CD4-positive, alpha-beta T cell (primary cell): Measurements from ENCODE around the gene ADAMTSL2. TPM values are rescaled to one million over a fixed set of nuclear protein-coding genes. Genes with fewer than 3 reads are reported as not detected.

Source experiments
- ATAC-seq: fragments of 200-7000 bp; cut with Tn5 transposase; one replicate; pipeline ENCODE4 v1.10.0; 2022; ENCODE audit warnings: mild to moderate bottlenecking; ENCODE audit not compliant: poor library complexity
- CTCF ChIA-PET: fragments of 350-600 bp; sonication (Branson Sonifier 250); formaldehyde crosslinking; loops from one replicate; lab custom pipeline; 2021; ENCODE audit warnings: antibody characterized with exemption, inconsistent platforms; lab: Charles Lee
- POLR2A ChIA-PET: fragments of 350-600 bp; sonication (Branson Sonifier 250); formaldehyde crosslinking; loops from one replicate; lab custom pipeline; 2021; ENCODE audit warnings: antibody characterized with exemption, inconsistent platforms; lab: Charles Lee
- DNase-seq, 14 experiments: peaks; one replicate each; pipeline ENCODE4 v3.0.0-alpha.2; 2013 to 2020; ENCODE audit warnings: mixed read lengths in 2 of 14
- H3K27ac ChIP-seq, 2 donors: one replicate each; pipeline versions ENCODE4 v1.5.1 to v1.7.0; 2013; ENCODE audit warnings: low read length in 2 of 2, low read depth in 1 of 2, mild to moderate bottlenecking in 1 of 2
- H3K27me3 ChIP-seq, 2 experiments: 1 replicate in 1 of 2; 2 replicates in 1 of 2; pipeline versions ENCODE4 v1.6.1 to v1.7.0; 2013; ENCODE audit warnings: low read length in 2 of 2, control low read depth in 1 of 2, mild to moderate bottlenecking in 1 of 2, moderate library complexity in 1 of 2; ENCODE audit not compliant: insufficient read depth in 2 of 2, control insufficient read depth in 1 of 2
- H3K36me3 ChIP-seq: one replicate; pipeline ENCODE4 v1.6.1; 2013; ENCODE audit warnings: low read length, control low read depth; ENCODE audit not compliant: insufficient read depth
- H3K4me1 ChIP-seq: one replicate; pipeline ENCODE4 v1.6.1; 2013; ENCODE audit warnings: low read length, control low read depth; ENCODE audit not compliant: insufficient read depth
- H3K4me3 ChIP-seq: one replicate; pipeline ENCODE4 v1.5.1; 2013; ENCODE audit warnings: mild to moderate bottlenecking, low read length, moderate library complexity
- H3K9me3 ChIP-seq, 2 experiments: 1 replicate in 1 of 2; 2 replicates in 1 of 2; pipeline versions ENCODE4 v1.6.1 to v1.7.0; 2013; ENCODE audit warnings: low read length in 2 of 2, mild to moderate bottlenecking in 2 of 2, control low read depth in 1 of 2, moderate library complexity in 1 of 2; ENCODE audit not compliant: control insufficient read depth in 1 of 2, insufficient read depth in 1 of 2
- H3K27ac Mint-ChIP-seq: one replicate; pipeline ENCODE4 v1.8.0; 2020; ENCODE audit warnings: mixed read lengths
- H3K27me3 Mint-ChIP-seq: one replicate; pipeline ENCODE4 v1.8.0; 2021; ENCODE audit warnings: mixed read lengths
- H3K36me3 Mint-ChIP-seq: one replicate; pipeline ENCODE4 v1.8.0; 2021; ENCODE audit warnings: low read depth, mixed read lengths
- H3K4me1 Mint-ChIP-seq: one replicate; pipeline ENCODE4 v1.8.0; 2021; ENCODE audit warnings: low read depth, mixed read lengths
- H3K4me3 Mint-ChIP-seq: one replicate; pipeline ENCODE4 v1.8.0; 2020; ENCODE audit warnings: mild to moderate bottlenecking, mixed read lengths
- H3K9me3 Mint-ChIP-seq: one replicate; pipeline ENCODE4 v1.8.0; 2020; ENCODE audit warnings: mixed read lengths
- intact Hi-C, 2 experiments: fragments of 100-400 bp; cut with DNase I in 1 of 2; cut with micrococcal nuclease in 1 of 2; formaldehyde crosslinking; loops; one replicate each; pipeline versions ENCODE4 v1.15.1 to v1.9.0; 2023 to 2025; cut with DNase I, micrococcal nuclease
- total RNA-seq, 174 experiments: library from RNA in 2 of 174; stranded (reverse) in 2 of 174; gene quantifications; one replicate each; pipeline ENCODE4 v1.2.3 and lab custom pipeline; 2021 to 2026
- TF ChIP-seq, protein P1 (sequence below): fragments of 200-600 bp; IDR thresholded peaks from one replicate; pipeline ENCODE4 v1.8.0; 2022; ENCODE audit warnings: antibody characterized with exemption, mild to moderate bottlenecking

ADAMTSL2 gene
- total RNA-seq, 2 experiments from 2014 or later, result 1.2 to 1.3 TPM

DNA sequence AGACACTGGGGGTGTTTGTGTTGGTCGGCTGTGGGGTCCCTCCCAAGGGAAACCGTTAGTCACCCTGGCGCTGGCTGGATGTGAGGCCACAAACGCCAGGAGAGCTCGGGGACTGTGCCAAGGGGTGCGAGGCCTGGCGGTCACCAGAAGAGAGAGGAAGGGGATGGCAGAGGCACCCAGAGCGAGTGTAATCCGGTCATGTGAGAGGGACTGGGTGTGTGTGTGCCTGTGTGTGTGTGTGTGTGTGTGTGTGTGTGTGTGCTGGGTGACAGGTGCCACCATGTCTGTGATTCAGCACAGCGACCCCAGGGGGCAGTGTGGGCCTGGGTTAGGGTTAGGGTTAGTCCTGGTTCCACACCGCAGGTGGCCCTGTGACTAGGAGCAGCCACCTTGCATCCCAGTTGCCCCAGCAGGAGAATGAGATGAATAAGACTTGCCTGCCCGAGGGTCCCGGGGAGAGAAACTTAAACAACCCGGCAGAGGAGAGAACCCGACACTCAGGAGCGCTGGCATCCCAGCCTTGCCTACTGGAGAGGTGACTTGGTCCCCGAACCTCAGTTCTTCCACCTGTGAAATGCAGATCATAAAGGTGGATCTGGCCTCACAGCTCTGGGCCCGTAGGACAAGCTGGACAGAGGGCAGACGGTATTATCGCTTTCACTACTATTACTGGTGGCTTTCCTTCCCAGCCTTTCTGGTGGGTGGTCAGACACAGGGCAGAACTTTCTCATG, 1.4 kb upstream of the ADAMTSL2 start:
- no peaks in the 10 kb centered on the region for H3K9me3 Mint-ChIP-seq
- no peaks in the 10 kb centered on the region for H3K36me3 Mint-ChIP-seq
- no peak overlapping the region for H3K4me3 ChIP-seq
- peaks cover 0 to 10% of the 10 kb centered on the region in 2 experiments for H3K27me3 ChIP-seq
- H3K4me3 Mint-ChIP-seq, result peak overlapping the region; percentile 87
- peak; percentile 82 for ATAC-seq
- intact Hi-C loops, result loop anchor here (1.0 to 10.0 kb wide), 4 partner anchors 182 to 462 kb away; partner anchors contain the start of gene VAV2 (in 2 of the 2)
- peaks cover 12% of the 10 kb centered on the region for H3K4me1 Mint-ChIP-seq
- H3K27me3 Mint-ChIP-seq, result peaks cover 6% of the 10 kb centered on the region
- TF ChIP-seq, protein P1, sequence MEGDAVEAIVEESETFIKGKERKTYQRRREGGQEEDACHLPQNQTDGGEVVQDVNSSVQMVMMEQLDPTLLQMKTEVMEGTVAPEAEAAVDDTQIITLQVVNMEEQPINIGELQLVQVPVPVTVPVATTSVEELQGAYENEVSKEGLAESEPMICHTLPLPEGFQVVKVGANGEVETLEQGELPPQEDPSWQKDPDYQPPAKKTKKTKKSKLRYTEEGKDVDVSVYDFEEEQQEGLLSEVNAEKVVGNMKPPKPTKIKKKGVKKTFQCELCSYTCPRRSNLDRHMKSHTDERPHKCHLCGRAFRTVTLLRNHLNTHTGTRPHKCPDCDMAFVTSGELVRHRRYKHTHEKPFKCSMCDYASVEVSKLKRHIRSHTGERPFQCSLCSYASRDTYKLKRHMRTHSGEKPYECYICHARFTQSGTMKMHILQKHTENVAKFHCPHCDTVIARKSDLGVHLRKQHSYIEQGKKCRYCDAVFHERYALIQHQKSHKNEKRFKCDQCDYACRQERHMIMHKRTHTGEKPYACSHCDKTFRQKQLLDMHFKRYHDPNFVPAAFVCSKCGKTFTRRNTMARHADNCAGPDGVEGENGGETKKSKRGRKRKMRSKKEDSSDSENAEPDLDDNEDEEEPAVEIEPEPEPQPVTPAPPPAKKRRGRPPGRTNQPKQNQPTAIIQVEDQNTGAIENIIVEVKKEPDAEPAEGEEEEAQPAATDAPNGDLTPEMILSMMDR, result peak; percentile 32
- peak; percentile 47 to 83 (median 64) for DNase-seq
- ChIA-PET POLR2A (interaction anchor here (1.2 to 1.8 kb wide), 2 partner anchors 24 kb away, joined by 4 to 9 read pairs; no protein-coding TSS in a partner anchor), CTCF (no interaction called here)
- H3K27ac Mint-ChIP-seq, result peak overlapping the region; percentile 85
- no peaks in the 10 kb centered on the region for H3K36me3 ChIP-seq
- H3K9me3 ChIP-seq, result peaks cover 0 to 3% of the 10 kb centered on the region in 2 experiments
- no peak overlapping the region for H3K27ac ChIP-seq
- H3K4me1 ChIP-seq, result peaks cover 26% of the 10 kb centered on the region

DNA sequence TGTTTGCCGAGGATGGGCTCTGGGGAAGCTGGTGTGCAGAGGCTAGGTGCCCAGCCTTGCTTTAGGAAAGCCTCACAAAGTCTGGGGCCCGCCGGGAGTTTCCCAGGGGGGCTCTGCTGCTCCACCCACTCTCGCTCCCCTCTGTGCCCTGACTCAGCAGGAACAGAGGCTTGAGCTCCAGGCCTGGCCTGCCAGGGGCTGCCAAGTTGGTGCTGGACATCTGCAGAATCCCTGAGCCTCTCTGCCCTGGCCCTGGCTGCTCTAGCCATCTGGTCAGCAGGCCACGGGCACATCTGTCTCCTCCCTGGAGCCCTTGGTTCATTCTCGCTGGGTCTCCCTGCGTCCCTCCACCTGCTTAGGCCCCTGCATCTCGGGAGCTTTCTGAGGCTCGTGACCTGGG, 647 bp upstream of the ADAMTSL2 start:
- peaks cover 6% of the 10 kb centered on the region for H3K27me3 Mint-ChIP-seq
- ATAC-seq, result no peak

DNA sequence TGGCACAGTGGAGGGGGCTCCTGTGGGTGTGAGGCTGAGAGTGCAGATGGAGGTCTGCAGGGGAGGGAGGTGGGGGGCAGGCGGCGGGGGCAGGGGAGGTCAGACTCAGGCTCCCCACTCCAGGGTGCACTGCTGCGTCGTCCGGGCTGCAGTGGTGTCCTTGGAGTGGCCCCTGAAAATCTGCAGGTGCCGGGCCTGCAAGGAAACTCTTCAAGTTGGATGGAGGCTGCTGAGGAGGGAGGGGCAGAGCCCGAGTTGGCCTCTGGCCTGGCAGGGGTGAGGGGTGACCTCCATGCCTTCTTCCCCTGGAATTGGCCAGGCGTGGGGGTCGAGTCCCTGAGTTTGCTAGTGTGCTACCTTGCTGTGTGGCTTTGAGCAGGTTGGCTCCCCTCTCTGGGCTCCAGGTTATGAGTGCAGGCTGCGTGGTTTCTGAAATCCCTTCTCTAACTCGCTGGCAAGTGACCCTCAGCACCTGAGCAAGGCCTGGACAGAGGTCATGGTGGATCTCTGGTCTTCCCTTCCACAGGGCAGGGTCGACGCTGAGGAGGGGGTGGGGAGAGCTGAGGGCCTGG, 888 bp downstream of the ADAMTSL2 start:
- H3K9me3 Mint-ChIP-seq, result no peaks in the 10 kb centered on the region
- intact Hi-C loops, result loop anchor here in 1 of 2 experiments (10.0 kb wide), 1 partner anchor 459 kb away; the partner anchor contains the start of gene VAV2

More for the DNA sequence above, 647 bp upstream of the ADAMTSL2 start:
- Histone ChIP-seq H3K9me3 (peaks cover 0 to 3% of the 10 kb centered on the region in 2 experiments), H3K27me3 (peaks cover 0 to 10% of the 10 kb centered on the region in 2 experiments), H3K36me3 (no peaks in the 10 kb centered on the region), H3K4me3 (peak overlapping the region; percentile 18), H3K27ac (peak overlapping the region in 1 of 2 donors; percentile 1), H3K4me1 (peaks cover 26% of the 10 kb centered on the region)
- H3K4me1 Mint-ChIP-seq, result peaks cover 12% of the 10 kb centered on the region
- no peak overlapping the region for H3K27ac Mint-ChIP-seq
- peak in 1 of 14 experiments; percentile 21 for DNase-seq
- POLR2A ChIA-PET, result interaction anchor here (0.5 to 1.8 kb wide), 2 partner anchors 24 to 205 kb away, joined by 3 to 9 read pairs; partner anchors contain the start of gene SARDH
- no peaks in the 10 kb centered on the region for H3K9me3 Mint-ChIP-seq
- no peaks in the 10 kb centered on the region for H3K36me3 Mint-ChIP-seq
- TF ChIP-seq, protein P1, result no peak
- intact Hi-C loops, result loop anchor here (1.0 to 10.0 kb wide), 4 partner anchors 181 to 461 kb away; partner anchors contain the start of gene VAV2 (in 2 of the 2)
- H3K4me3 Mint-ChIP-seq, result peak overlapping the region; percentile 20
- CTCF ChIA-PET, result no interaction called here

More for the DNA sequence above, 888 bp downstream of the ADAMTSL2 start:
- TF ChIP-seq, protein P1, result no peak
- H3K4me3 Mint-ChIP-seq, result no peak overlapping the region
- no peak overlapping the region for H3K27ac Mint-ChIP-seq
- Histone ChIP-seq H3K4me1 (peaks cover 26% of the 10 kb centered on the region), H3K4me3 (no peak overlapping the region), H3K36me3 (no peaks in the 10 kb centered on the region), H3K27ac (no peak overlapping the region), H3K27me3 (peaks cover 0 to 10% of the 10 kb centered on the region in 2 experiments), H3K9me3 (peaks cover 0 to 11% of the 10 kb centered on the region in 2 experiments)
- H3K27me3 Mint-ChIP-seq, result peaks cover 6% of the 10 kb centered on the region
- ChIA-PET POLR2A (no interaction called here), CTCF (no interaction called here)
- no peaks in the 10 kb centered on the region for H3K36me3 Mint-ChIP-seq
- ATAC-seq, result no peak
- no peak for DNase-seq
- H3K4me1 Mint-ChIP-seq, result peaks cover 17% of the 10 kb centered on the region
